Lower leg skin (tissue), 4 donors: ENCODE measurements around the gene CAPN2. TPM values are rescaled to one million over a fixed set of nuclear protein-coding genes. Genes with fewer than 3 reads are reported as not detected.

Experiments used
- DNase-seq, 2 donors: peaks; one replicate each; pipeline ENCODE4 v3.0.0-alpha.2; 2019; ENCODE audit warnings: low spot score in 2 of 2
- H3K4me3 ChIP-seq: fragments of 200-600 bp; sonication (generic); 2 replicates; pipeline ENCODE4 v1.5.1; 2017; ENCODE audit warnings: mild to moderate bottlenecking, low read depth; ENCODE audit not compliant: poor library complexity, severe bottlenecking
- CTCF ChIP-seq, 3 donors: fragments of 450-650 bp; IDR thresholded peaks; one replicate each; pipeline ENCODE4 v1.5.1; 2016; ENCODE audit warnings: antibody characterized with exemption in 3 of 3, mild to moderate bottlenecking in 3 of 3, moderate library complexity in 2 of 3
- POLR2A ChIP-seq, 2 donors: fragments of 450-650 bp; IDR thresholded peaks; one replicate each; pipeline ENCODE4 v1.6.1; 2016 to 2017; ENCODE audit warnings: antibody characterized with exemption in 2 of 2, mild to moderate bottlenecking in 1 of 2, moderate library complexity in 1 of 2
- WGBS, 2 donors: methylation state at CpG; one replicate each; pipeline ENCODE4 v1.1.5; 2018; 5-methylcytosine and 5-hydroxymethylcytosine counted together
- intact Hi-C: fragments of 100-400 bp; cut with DNase I; formaldehyde crosslinking; loops from one replicate; pipeline ENCODE4 v1.15.0; 2023; ENCODE audit warnings: low total_unique reads
- total RNA-seq, 4 donors: library from RNA; depleted of rRNA; stranded (reverse); fragments of >200 nt; gene quantifications; one replicate each; pipeline ENCODE4 v1.1.0, GENCODE V29; 2016

The CAPN2 gene
- total RNA-seq, 4 donors from 2014 or later, result 33.7 to 73.3 (median 47.2) TPM

GRCh38 chr1:223724376-223724775 is 12.0 kb downstream of the CAPN2 start:
- WGBS, 2 donors, result 85 to 91% methylated on average over 4 of the region's 4 CpGs
- intact Hi-C loops, result no loop called here

GRCh38 chr1:223725578-223725977 is 13.2 kb downstream of the CAPN2 start:
- 79 to 83% methylated on average over 8 of the region's 8 CpGs for WGBS, 2 donors
- DNase-seq, result no peak
- no peak overlapping the region for H3K4me3 ChIP-seq
- TF ChIP-seq CTCF (IDR thresholded peaks at IDR 0.05), result no peak
- no peak for TF ChIP-seq POLR2A (IDR thresholded peaks at IDR 0.05)
- intact Hi-C loops, result no loop called here

More at GRCh38 chr1:223724376-223724775, 12.0 kb downstream of the CAPN2 start:
- TF ChIP-seq CTCF (IDR thresholded peaks at IDR 0.05), result no peak
- no peak for TF ChIP-seq POLR2A (IDR thresholded peaks at IDR 0.05)
- no peak overlapping the region for H3K4me3 ChIP-seq
- no peak for DNase-seq

- peak; percentile 81 to 95 for DNase-seq
- intact Hi-C loops, result no loop called here
- WGBS, 2 donors, result 27 to 34% methylated on average over 9 of the region's 9 CpGs
- no peak for TF ChIP-seq POLR2A (IDR thresholded peaks at IDR 0.05)
- TF ChIP-seq CTCF (IDR thresholded peaks at IDR 0.05), result no peak
- no peak overlapping the region for H3K4me3 ChIP-seq
Measured at GRCh38 chr1:223726380-223727001, 14.2 kb downstream of the CAPN2 start.

GRCh38 chr1:223727541-223727940 is 15.2 kb downstream of the CAPN2 start:
- no peak overlapping the region for H3K4me3 ChIP-seq
- no peak for DNase-seq
- intact Hi-C loops, result no loop called here
- 82 to 88% methylated on average over 4 of the region's 4 CpGs for WGBS, 2 donors
- TF ChIP-seq POLR2A (IDR thresholded peaks at IDR 0.05) (no peak), CTCF (IDR thresholded peaks at IDR 0.05) (no peak)

GRCh38 chr1:223729906-223730305 is 17.6 kb downstream of the CAPN2 start:
- H3K4me3 ChIP-seq, result no peak overlapping the region
- DNase-seq, result no peak
- intact Hi-C loops, result no loop called here
- TF ChIP-seq CTCF (IDR thresholded peaks at IDR 0.05), result no peak
- TF ChIP-seq POLR2A (IDR thresholded peaks at IDR 0.05), result no peak
- 87 to 88% methylated on average over 4 of the region's 4 CpGs for WGBS, 2 donors
